Breast epithelium (tissue), 3 donors: ENCODE data around the gene DENR.

Source experiments
- CTCF ChIP-seq, 3 donors: fragments of 450-650 bp; IDR thresholded peaks; one replicate each; pipeline ENCODE4 v1.5.1; 2016 to 2017; ENCODE audit warnings: antibody characterized with exemption in 3 of 3, mild to moderate bottlenecking in 3 of 3, moderate library complexity in 3 of 3
- POLR2A ChIP-seq: fragments of 450-650 bp; IDR thresholded peaks from one replicate; pipeline ENCODE4 v1.6.1; 2016; ENCODE audit warnings: antibody characterized with exemption, mild to moderate bottlenecking, moderate library complexity
- POLR2AphosphoS5 ChIP-seq, 3 donors: sonication (generic); formaldehyde crosslinking; IDR thresholded peaks; one replicate each; pipeline ENCODE4 v1.6.1; 2017; ENCODE audit warnings: antibody characterized with exemption in 3 of 3

DNA sequence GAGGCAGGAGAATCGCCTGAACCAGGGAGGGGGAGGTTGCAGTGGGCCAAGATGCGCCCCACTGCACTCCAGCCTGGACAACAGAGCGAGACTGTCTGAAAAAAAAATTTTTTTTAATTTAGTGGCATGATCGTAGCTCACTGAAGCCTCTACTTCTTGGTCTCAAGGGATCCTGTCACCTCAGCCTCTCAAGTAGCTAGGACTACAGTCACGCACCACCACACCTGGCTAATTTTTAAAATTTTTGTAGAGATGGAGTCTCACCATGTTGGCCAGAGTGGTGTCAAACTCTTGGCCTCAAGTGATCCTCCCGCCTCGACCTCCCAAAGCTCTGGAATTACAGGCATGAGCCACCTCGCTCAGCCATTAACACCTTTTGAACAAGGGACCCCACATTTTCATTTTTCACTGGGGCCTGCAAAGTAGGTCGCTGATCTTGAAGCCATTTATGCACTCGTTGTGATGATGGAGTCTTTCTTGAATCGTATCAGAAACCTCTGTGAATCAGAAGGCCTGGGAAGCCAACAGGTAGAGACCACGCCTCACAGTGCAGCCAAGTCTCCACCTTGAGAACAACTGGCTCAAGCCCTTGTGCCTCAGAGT, 27.9 kb upstream of the DENR start:
- TF ChIP-seq CTCF (IDR thresholded peaks at IDR 0.05), result no peak
- no peak for TF ChIP-seq POLR2A
- TF ChIP-seq POLR2AphosphoS5 (IDR thresholded peaks at IDR 0.05), result no peak
